RPMI7951 (cell line): ENCODE measurements around the gene BAHD1. TPM values are rescaled to one million over a fixed set of nuclear protein-coding genes. Genes with fewer than 3 reads are reported as not detected.

Experiments
- DNase-seq: peaks from one replicate; pipeline ENCODE4 v3.0.0-alpha.2; 2012; ENCODE audit warnings: low read depth
- total RNA-seq: library from RNA; depleted of rRNA; stranded (reverse); fragments of >200 nt; shearing (Covaris generic); gene quantifications from 2 replicates; pipeline ENCODE4 v1.2.3, GENCODE V29; 2014

BAHD1 gene
- total RNA-seq, 1 experiment from 2014 or later = 7.6 TPM

DNA sequence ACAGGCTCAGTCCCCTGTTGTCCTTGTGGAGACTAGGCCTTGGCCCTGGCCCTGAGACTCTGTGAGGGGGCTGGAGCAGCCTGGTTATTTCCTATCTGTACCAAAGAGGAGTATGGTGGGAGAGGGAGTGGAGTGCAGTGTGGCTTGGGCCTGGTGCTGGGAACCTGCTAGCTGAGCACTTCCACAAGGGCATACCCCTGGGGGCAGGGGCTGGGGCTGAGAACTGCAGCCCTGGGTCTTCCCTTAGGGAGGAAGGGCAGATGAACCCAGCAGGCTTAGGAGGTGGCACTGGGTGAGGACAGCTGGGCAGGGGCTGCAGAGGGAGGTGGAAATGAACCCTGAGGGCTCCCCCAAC, 26.5 kb downstream of the BAHD1 start:
- DNase-seq = no peak

DNA sequence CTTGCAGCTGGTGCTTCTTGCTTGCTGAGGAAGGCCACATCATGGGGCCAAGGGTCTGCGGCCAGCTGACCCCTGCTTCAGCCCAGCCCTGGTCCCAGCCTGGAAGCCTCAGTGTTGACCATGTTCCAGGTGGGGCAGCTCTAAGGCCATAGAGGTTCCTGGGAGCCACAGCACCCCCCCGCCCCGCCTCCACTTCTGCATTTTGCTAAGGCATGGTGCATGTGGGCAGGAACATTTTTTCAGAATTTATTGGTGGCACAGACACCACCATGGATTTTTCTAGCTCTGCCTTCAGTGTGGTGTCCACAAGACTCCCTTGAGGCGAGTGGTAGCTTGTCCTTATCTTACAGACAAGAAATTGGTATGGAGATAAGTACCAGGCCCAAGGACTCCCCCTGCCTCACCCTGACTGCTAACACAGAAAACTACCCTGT, 28.2 kb downstream of the BAHD1 start:
- no peak for DNase-seq

DNA sequence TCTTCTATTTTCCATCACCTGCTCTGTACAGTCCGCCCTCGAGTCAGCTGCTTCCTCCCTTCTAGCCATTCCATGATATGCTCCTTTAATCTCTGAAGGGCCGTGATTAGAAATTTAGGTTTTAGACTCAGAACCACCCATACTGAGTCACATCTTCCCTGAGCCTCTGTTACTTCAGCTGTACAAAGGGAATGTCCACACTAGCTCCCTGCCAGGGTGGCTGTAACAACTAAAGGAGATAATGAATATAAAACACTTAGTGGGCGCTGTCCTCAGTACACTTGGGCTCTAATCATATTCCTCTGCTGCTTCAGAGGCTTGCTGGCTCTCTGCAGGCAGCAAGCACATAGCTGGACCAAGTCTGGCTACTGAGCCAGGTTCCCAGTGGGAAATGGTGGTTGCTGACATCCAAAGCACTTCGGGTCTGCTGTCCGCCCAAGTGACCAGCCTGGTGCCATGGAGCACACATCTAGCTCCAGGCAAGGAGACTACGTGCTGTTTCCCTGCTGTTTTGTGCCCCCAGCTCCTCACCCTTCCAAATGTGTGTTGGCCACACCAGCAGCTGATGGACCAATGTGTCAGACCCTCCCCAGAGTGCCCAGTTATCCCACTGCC, 29.1 kb downstream of the BAHD1 start:
- no peak for DNase-seq

DNA sequence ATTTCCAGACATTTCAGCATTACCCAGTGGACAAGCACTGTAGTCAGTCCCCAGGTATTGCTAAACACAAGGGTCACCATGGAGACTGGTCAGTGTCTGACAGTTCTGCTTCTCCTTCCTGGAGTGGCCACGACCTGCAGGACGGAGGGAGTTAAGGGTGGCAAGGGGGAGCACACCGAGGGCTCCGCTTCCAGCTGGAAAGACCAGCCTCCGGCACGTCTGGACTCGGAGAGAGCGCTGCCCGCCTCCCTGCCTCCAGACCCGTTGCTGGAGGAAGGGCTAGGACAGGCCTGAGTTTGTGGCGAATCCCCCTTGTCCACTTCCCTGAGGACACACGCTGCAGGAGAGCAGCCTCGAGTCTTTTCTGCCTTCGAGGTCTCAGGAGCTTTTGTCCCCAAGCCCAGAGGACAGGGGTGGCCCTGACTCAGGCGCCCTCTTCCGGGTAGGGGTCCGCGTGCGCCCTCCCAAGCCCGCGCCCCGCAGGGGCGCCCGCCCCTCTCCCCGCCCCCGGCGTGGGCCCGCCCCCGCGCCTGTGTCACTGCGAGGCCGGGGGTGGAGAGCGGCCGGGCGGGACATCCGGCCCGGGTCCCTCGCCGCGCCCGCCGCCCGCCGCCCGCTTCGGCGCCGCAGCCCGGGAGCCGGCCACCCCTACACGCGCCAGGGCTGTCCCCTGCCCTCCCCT, 29.8 kb downstream of the BAHD1 start, which contains the start of gene CHST14:
Gene CHST14, plus strand, starts transcription at position 562 of the 682 bp plus-strand sequence. CDS start 230 bp downstream, outside the sequence.
- DNase-seq = peak; percentile 62

DNA sequence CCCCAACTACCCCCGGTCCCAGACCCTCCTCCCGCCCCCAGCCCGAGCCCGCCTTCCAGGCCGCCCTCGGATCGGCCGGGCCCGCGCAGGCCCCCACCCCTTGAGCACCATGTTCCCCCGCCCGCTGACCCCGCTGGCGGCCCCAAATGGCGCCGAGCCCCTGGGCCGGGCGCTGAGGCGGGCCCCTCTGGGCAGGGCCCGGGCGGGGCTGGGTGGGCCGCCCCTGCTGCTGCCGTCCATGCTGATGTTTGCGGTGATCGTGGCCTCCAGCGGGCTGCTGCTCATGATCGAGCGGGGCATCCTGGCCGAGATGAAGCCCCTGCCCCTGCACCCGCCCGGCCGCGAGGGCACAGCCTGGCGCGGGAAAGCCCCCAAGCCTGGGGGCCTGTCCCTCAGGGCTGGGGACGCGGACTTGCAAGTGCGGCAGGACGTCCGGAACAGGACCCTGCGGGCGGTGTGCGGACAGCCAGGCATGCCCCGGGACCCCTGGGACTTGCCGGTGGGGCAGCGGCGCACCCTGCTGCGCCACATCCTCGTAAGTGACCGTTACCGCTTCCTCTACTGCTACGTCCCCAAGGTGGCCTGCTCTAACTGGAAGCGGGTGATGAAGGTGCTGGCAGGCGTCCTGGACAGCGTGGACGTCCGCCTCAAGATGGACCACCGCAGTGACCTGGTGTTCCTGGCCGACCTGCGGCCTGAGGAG, 30.5 kb downstream of the BAHD1 start:
- DNase-seq = peak; percentile 13

DNA sequence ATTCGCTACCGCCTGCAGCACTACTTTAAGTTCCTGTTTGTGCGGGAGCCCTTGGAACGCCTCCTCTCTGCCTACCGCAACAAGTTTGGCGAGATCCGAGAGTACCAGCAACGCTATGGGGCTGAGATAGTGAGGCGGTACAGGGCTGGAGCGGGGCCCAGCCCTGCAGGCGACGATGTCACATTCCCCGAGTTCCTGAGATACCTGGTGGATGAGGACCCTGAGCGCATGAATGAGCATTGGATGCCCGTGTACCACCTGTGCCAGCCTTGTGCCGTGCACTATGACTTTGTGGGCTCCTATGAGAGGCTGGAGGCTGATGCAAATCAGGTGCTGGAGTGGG, 31.0 kb downstream of the BAHD1 start:
- DNase-seq = peak; percentile 37

DNA sequence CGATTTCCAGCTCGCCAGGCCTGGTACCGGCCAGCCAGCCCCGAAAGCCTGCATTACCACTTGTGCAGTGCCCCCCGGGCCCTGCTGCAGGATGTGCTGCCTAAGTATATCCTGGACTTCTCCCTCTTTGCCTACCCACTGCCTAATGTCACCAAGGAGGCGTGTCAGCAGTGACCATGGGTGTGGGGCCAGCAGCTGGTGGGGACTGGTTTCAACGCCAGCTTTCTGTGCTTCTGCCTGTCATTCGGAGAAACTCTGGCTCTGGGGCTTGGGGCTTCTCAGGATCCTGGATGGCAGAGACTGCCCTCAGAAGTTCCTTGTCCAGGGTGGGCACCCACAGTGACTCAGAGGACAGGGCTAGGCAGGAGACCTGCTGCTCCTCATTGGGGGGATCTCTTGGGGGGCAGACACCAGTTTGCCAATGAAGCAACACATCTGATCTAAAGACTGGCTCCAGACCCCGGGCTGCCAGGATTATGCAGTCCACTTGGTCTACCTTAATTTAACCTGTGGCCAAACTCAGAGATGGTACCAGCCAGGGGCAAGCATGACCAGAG, 31.5 kb downstream of the BAHD1 start:
- DNase-seq = no peak

DNA sequence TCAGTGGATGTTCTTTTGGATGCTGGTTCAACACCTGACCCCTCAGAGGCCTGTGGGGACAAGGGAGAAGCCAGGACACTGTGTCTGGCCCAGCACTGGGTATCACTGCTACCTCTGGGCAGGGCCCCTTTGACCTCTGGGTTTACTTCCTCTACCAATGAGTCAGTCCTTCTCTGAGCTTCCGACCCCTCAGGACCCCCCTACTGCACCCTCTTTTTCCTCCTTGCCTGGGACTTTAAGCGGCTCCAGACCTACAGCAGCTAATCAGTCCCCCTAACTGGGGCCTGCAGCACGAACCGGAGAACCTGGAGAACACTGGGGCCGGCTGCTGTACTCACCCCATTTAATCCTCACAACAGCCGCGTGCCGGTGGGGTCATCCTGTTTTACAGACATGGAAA, 33.8 kb downstream of the BAHD1 start:
- DNase-seq = no peak

DNA sequence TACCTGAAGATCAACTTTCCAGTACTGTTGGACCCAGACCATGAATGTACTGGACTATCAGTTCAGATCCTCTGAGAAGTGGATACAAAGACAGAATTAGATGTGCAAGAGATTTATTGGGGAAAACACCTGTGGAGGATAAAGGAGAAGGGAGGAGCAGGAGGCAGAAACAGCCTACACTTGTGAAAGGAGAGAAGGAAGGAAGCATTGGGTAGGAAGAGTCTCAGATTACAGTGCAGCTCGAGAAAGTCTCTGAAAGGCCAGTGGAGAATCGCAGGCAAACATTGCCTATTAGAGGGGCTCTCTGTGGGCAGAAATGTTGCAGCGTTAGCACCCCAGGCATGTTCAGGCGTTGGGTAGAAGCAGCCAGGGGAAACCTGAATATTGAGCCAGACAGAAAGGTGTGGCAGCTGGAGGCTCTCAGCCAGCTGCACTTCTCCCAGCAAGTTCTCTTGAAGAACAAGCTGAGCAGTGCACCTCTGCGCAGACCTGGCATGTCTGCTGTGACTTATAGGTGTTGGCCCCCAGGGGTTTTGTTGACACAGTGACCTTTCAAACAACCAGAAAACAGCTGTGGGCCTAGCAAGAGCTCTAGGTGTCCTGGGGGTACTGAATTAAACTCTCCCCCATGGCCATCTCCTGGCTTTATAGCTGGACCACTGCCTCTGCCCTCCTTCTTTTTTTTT, 37.0 kb downstream of the BAHD1 start:
- DNase-seq = no peak

DNA sequence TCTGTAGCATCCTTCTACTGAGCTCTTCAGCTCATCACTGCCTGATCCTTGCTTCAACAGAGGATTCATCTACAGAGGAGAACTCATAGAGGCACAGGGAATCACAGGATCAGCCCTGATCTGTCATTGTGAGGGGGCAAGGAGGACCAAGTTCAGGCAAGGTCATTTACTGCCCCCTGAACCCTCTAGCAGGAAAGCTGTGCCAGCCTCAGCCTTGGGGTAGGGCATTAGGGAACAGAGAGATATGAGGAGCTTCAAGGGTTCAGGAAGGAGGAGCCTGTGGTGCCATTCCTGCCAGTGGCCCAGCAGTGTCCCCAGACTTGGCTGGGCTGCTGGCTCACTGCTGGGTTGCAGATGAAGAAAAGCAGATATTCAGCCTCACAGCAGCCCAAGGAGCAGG, 38.3 kb downstream of the BAHD1 start:
- no peak for DNase-seq

DNA sequence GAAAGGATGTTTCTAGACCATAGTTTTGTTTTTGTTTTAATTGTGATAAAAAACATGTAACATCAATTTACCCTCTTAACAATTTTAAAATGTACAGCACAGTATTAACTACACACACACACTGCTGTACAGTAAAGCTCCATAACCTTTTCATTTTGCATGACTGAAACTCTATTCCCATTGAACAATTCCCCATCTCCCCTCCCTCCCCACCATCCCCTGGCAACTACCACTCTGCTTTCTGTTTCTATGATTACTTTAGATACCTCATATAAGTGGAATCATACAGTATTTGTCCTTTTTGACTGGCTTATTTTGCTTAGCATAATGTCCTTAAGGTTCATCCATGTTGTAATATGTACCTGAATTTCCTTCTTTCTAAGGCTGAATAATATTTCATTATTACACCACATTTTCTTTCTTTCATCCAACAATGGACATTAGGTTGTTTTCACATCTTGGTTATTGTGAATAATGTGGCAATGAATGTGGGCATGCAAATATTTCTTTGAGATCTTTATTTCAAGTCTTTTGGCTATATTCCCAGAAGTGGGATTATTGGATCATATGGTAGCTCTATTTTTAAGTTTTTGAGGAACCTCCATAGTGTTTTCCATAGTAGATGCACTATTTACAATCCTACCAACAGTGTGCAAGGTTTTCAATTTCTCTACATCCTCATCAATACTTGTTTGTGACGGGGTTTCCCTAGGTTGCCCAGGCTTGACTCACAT, 40.8 kb downstream of the BAHD1 start:
- DNase-seq = peak; percentile 10

DNA sequence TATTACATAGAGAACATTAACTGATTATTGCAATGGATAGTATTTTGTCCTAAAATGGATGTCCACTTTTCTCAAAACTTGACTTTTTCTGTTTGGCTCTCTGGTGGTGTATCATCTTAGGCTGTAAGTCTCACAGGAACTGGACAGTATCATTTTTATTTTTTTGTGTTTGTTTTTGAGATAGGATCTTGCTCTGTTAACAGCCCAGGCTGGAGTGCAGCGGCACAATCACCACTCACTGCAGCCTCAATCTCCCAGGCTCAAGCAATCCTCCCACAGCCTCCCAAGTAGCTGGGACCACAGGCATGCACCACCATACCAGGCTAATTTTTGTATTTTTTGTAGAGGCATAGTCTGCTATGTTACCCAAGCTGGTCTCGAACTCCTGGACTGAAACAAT, 43.2 kb downstream of the BAHD1 start:
- no peak for DNase-seq

DNA sequence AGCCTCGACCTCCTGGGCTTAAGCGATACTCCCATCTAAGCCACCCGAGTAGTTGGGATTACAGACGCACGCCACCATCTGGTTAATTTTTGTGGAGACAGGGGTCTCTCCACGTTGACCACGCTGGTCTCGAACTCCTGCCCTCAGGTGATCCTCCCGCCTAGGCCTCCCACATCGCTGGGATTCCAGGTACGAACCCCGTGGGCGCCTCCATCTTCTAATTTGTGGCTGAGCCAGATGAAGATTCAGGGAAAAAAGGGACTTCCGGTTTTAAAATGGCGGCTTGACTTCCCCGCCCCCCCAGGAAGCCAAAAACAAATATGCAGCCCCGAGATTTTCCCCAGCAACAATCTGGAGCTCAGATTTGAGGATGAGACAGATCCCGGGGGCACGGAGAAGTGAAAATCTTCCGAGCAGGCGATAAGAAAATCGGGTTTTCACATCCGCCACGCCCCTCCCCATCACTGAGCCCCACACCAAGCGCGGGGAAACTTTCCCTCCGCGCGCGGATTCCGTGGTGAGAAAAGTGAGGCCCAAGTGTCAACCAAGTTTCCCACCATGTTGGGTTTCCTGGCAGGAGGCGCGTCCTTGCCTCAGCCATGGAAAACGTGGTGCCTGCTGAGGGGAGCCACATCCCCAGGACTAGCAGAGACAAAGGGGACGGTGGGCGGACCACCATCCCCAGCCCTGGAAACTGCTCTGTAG, 45.5 kb downstream of the BAHD1 start:
- no peak for DNase-seq

DNA sequence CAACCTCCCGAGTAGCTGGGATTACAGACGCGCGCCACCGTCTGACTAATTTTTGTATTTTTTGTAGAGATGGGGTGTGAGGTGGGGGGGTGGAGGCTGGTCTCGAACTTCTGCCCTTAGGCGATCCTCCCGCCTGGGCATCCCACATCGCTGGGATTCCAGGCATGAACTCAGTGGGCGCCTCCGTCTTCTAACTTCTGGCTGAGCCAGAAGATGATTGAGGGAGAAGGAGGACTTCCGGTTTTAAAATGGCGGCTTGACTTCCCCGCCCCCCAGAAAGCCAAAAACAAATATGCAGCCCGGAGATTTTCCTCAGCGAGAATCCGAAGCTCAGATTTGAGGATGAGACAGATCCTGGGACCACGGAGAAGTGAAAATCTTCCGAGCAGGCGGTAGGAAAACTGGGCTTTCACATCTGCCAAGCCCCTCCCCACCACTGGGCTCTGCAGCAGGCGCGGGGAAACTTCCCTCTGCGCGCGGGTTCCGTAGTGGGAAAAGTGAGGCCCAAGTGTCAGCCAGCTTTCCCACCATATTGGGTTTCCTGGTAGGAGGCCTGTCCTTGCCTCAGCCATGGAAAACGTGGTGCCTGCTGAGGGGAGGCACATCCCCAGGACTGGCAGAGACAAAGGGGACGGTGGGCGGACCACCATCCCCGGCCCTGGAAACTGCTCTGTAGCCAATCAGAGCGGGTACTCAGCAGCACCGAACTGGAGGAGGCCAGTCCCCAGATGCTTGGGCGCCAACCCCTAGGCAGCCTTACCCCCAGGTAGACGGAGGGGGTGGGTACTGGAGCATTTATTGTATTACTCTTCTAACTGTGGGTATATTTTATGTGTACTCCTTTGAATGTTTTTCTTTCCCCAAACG, 47.3 kb downstream of the BAHD1 start:
- DNase-seq = no peak

DNA sequence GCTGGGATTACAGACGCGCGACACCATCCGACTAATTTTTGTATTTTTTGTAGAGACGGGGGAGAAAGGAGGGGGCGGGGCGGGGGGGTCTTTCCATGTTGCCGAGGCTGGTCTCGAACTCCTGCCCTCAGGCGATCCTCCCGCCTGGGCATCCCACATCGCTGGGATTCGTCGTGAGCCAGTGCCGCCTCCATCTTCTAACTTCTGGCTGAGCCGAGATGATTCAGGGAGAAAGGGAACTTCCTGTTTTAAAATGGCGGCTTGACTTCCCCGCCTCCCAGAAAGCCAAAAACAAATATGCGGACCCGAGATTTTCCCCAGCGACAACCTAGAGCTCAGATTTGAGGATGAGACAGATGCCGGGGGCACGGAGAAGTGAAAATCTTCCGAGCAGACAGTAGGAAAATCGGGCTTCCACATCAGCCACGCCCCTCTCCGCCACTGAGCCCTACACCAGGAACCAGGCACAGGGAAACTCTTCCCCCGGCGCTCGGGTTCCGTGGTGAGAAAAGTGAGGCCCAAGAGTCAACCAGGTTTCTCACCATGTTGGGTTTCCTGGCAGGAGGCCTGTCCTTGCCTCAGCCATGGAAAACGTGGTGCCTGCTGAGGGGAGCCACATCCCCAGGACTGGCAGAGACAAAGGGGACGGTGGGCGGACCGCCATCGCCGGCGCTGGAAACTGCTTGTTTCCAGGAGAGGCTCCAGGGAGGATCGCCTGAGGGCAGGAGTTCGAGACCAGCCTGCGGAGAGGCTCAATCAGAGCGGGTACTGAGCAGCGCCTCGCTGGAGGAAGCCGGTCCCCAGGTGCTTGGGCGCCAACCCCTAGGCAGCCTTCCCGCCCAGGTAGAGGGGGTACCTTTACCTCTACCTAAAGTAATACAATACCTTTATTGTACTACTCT, 48.8 kb downstream of the BAHD1 start:
- DNase-seq = no peak

DNA sequence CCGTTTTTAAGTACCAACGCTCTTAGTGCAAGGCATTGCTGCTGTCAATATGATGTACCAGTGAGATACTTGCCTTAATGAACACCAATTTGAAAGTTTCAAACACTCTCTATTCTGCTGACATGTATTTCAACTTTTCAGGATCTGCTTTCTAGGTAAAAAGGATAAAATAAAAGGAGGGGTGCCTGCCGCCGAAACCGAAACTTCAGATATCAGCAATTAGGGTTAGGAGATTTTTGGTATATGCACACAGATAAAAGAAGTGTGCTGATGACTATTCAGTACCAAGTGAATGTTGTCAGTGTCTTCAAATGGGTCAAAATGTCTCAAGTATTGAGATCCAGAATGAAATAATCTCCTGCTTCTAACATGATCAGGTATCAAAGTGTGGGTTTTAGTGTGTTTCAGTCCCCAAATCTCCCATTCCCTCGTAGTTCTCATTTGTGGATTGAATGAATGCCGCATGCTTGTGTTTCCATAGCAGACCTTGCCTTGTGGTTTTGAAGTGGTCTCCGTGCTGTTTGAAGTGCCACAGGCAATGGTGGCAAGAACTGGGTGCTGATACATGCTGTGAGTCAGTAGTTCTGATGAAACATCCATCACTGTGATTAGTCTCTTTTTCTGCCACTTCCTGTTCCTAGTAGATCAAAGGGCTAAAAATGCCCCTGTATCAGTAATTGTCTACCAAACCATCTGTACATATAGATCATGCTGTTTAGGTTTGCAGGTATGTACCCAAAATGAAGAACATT, 52.5 kb downstream of the BAHD1 start:
- DNase-seq = peak; percentile 83

DNA sequence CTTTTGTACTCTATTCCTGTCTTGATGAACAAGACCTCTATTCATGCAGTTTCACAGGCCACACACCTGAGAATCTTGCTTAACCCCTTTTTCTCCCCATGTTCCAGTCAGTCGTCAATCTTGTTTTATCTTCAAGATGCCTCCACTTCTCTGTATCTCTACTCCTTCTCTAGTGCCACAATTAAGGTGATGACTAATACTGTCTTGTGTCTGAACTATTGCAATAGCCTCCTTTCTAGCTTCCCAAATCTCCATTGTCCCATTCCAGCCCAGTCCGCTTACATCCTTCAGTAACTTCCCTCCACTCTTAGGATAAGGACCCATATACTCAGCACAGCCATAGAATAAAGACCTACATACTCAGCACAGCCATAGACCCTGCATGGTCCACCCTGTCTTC, 54.8 kb downstream of the BAHD1 start:
- DNase-seq = no peak

DNA sequence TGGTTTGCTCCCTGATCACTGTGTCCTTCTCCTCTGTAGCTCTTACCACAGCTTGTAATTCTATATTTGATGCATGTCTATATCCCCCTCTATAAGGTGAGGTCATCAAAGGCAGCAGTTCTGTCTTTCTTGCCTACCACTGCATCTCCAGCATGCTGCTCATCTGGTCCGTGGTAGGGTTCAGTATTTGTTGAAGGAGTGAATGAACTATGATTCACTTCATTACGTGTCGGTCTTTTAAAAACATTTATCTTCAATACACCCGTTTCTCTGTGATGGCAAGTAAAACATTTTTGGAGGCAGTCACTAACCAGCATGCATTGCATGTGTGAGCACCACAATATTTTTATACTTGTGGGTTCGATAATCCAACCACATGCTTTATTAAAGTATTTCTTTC, 57.7 kb downstream of the BAHD1 start:
- peak; percentile 25 for DNase-seq
